HepG2 (cell line): ENCODE results near the gene DIPK1A. TPM values are rescaled to one million over a fixed set of nuclear protein-coding genes. Genes with fewer than 3 reads are reported as not detected.

Experiments
- ATAC-seq: fragments of 200-7000 bp; cut with Tn5 transposase; 3 replicates; pipeline ENCODE4 v1.9.1; 2020; ENCODE audit warnings: mild to moderate bottlenecking, moderate library complexity
- BruUV-seq: library from RNA; stranded (reverse); fragments of 400-500 nt; replicated peaks from 2 replicates; lab custom pipeline; 2021; lab: Mats Ljungman, UMichigan
- CTCF ChIA-PET: fragments of 300-600 bp; formaldehyde crosslinking; extraction: SDS; loops from one replicate; lab custom pipeline; 2021; ENCODE audit warnings: low total read pairs, inconsistent platforms, low intra/inter-chr PET ratio; lab: Yijun Ruan, JAX
- POLR2A ChIA-PET: fragments of 350-600 bp; sonication (Branson Sonifier 250); formaldehyde crosslinking; loops from one replicate; lab custom pipeline; 2020; ENCODE audit warnings: antibody characterized with exemption, inconsistent platforms; lab: Yijun Ruan, JAX
- DNase-seq: peaks from one replicate; pipeline ENCODE4 v3.0.0-alpha.2; 2015; ENCODE audit warnings: low spot score
- FAIRE-seq: peaks from 3 replicates; lab custom pipeline; 2011; peaks lifted over from hg19 to GRCh38; lab: Jason Lieb, UNC
- H2AFZ ChIP-seq: one replicate; pipeline ENCODE4 v1.6.1; 2011; ENCODE audit warnings: low read length, inconsistent platforms
- H3K27ac ChIP-seq: fragments of 300-600 bp; 3 replicates; pipeline ENCODE4 v1.8.0; 2011; ENCODE audit warnings: mixed run types, mild to moderate bottlenecking, mixed read lengths, low read length, inconsistent platforms; ENCODE audit not compliant: insufficient read depth; ENCODE audit errors: extremely low read length
- H3K27me3 ChIP-seq, 2 experiments: fragments of 200-600 bp in 1 of 2; 2 replicates in 1 of 2; 3 replicates in 1 of 2; pipeline versions ENCODE4 v1.6.0 to v1.8.0; 2011; ENCODE audit warnings: low read length in 2 of 2, mild to moderate bottlenecking in 2 of 2, moderate library complexity in 2 of 2, inconsistent platforms in 1 of 2; ENCODE audit not compliant: insufficient read depth in 2 of 2, control insufficient read depth in 1 of 2
- H3K36me3 ChIP-seq, 2 experiments: fragments of 200-600 bp in 1 of 2; replicated peaks in 1 of 2; 2 replicates in 1 of 2; 3 replicates in 1 of 2; pipeline versions ENCODE4 v1.5.1 to v1.8.0; 2011; ENCODE audit warnings: low read length in 2 of 2, inconsistent platforms in 1 of 2; ENCODE audit not compliant: insufficient read depth in 2 of 2, control insufficient read depth in 1 of 2
- H3K4me1 ChIP-seq: 2 replicates; pipeline ENCODE4 v1.5.1; 2012; ENCODE audit warnings: low read length, inconsistent platforms; ENCODE audit not compliant: insufficient read depth
- H3K4me2 ChIP-seq: 2 replicates; pipeline ENCODE4 v1.6.0; 2011; ENCODE audit warnings: low read depth, low read length, inconsistent platforms
- H3K4me3 ChIP-seq, 3 experiments: fragments of 200-600 bp in 1 of 3; sonication (generic), shearing (Covaris generic) in 1 of 3; replicated peaks in 1 of 3; 2 replicates each; pipeline ENCODE4 v1.5.1; 2011 to 2016; ENCODE audit warnings: low read length in 3 of 3, inconsistent platforms in 2 of 3, low read depth in 2 of 3, mild to moderate bottlenecking in 2 of 3, control low read depth in 1 of 3, mixed read lengths in 1 of 3; ENCODE audit not compliant: insufficient read depth in 1 of 3
- H3K79me2 ChIP-seq: one replicate; pipeline ENCODE4 v1.6.1; 2011; ENCODE audit warnings: low read length, inconsistent platforms; ENCODE audit not compliant: insufficient read depth
- H3K9ac ChIP-seq: 2 replicates; pipeline ENCODE4 v1.6.0; 2011; ENCODE audit warnings: mild to moderate bottlenecking, low read depth, low read length, inconsistent platforms; ENCODE audit not compliant: insufficient read depth
- H3K9me3 ChIP-seq: 2 replicates; pipeline ENCODE4 v1.5.1; 2012; ENCODE audit warnings: mild to moderate bottlenecking, low read length
- H4K20me1 ChIP-seq: 2 replicates; pipeline ENCODE4 v1.6.0; 2011; ENCODE audit warnings: inconsistent platforms, mild to moderate bottlenecking, low read length, moderate library complexity; ENCODE audit not compliant: insufficient read depth
- GABPA ChIP-seq, 2 experiments: IDR thresholded peaks; 2 replicates each; pipeline ENCODE4 v1.6.1; 2011 to 2016; ENCODE audit warnings: low read depth in 2 of 2, low read length in 1 of 2, missing biosample characterization in 1 of 2, missing genetic modification characterization in 1 of 2
- ISL2 ChIP-seq: sonication (generic); formaldehyde crosslinking; IDR thresholded peaks from 2 replicates; pipeline ENCODE4 v1.5.0; 2020; ENCODE audit warnings: missing genetic modification reagents
- MEF2D ChIP-seq: sonication (generic); formaldehyde crosslinking; IDR thresholded peaks from 2 replicates; pipeline ENCODE4 v1.5.1; 2020; ENCODE audit warnings: mild to moderate bottlenecking, missing genetic modification reagents
- SKI ChIP-seq: fragments of 450-650 bp; IDR thresholded peaks from one replicate; pipeline ENCODE4 v1.6.1; 2018; ENCODE audit warnings: mild to moderate bottlenecking; ENCODE audit not compliant: partially characterized antibody
- SSRP1 ChIP-seq: IDR thresholded peaks from 2 replicates; pipeline ENCODE4 v1.6.1; 2016; ENCODE audit warnings: control low read depth
- ZMYM2 ChIP-seq: sonication (generic); formaldehyde crosslinking; IDR thresholded peaks from 2 replicates; pipeline ENCODE4 v1.8.0; 2022; ENCODE audit warnings: mild to moderate bottlenecking, missing genetic modification reagents
- ZNF138 ChIP-seq: sonication (generic); formaldehyde crosslinking; IDR thresholded peaks from 2 replicates; pipeline ENCODE4 v1.5.0; 2020; ENCODE audit warnings: mild to moderate bottlenecking, low read depth, missing genetic modification reagents
- ZNF530 ChIP-seq: sonication (generic); formaldehyde crosslinking; IDR thresholded peaks from 2 replicates; pipeline ENCODE4 v1.5.0; 2020; ENCODE audit warnings: low read depth, mild to moderate bottlenecking, missing genetic modification reagents
- WGBS: methylation state at CpG from one replicate; pipeline ENCODE4 v1.1.6; 2017; ENCODE audit warnings: low lambda C conversion rate; 5-methylcytosine and 5-hydroxymethylcytosine counted together
- in situ Hi-C: cut with HindIII; loops from 2 replicates; pipeline ENCODE4 v1.10.0; 2017; ENCODE audit warnings: low pct_unique_long_range_greater_than_20kb; ENCODE audit not compliant: extremely low pct_ligation_motif_present
- intact Hi-C: fragments of 100-400 bp; cut with micrococcal nuclease; formaldehyde crosslinking; loops from one replicate; pipeline ENCODE4 v1.10.0; 2022; ENCODE audit not compliant: unreplicated experiment
- polyA plus RNA-seq, 8 experiments: library from polyadenylated mRNA; depleted of rRNA in 3 of 8; stranded (reverse) in 7 of 8; unstranded in 1 of 8; fragments of >200 nt; fragmentation: Illumina TruSeq in 4 of 8; extraction: Trizol in 4 of 8; gene quantifications; 2 replicates each; pipeline versions ENCODE4 v1.2.1 to v1.2.3, GENCODE V29; 2011 to 2016; ENCODE audit warnings: low read depth in 4 of 8, missing spikeins in 1 of 8, mixed read lengths in 1 of 8; ENCODE audit not compliant: insufficient read depth in 1 of 8
- total RNA-seq, 5 experiments: library from RNA; depleted of rRNA; stranded (reverse); fragments of >200 nt; fragmentation: Illumina TruSeq; extraction: Trizol; gene quantifications; 2 replicates each; pipeline ENCODE4 v1.2.3, GENCODE V29; 2016; ENCODE audit warnings: low read depth in 1 of 5
- TF ChIP-seq, protein P1 (sequence below): IDR thresholded peaks from 2 replicates; pipeline ENCODE4 v1.6.1; 2016; ENCODE audit warnings: low read depth
- TF ChIP-seq, protein P2 (sequence below): sonication (generic); formaldehyde crosslinking; IDR thresholded peaks from 2 replicates; pipeline ENCODE4 v1.4.0; 2020; ENCODE audit warnings: missing genetic modification reagents
- TF ChIP-seq, protein P3 (sequence below): sonication (generic); formaldehyde crosslinking; IDR thresholded peaks from 2 replicates; pipeline ENCODE4 v1.5.0; 2020; ENCODE audit warnings: missing genetic modification reagents
- TF ChIP-seq, protein P4 (sequence below): sonication (generic); formaldehyde crosslinking; IDR thresholded peaks from 2 replicates; pipeline ENCODE4 v1.4.0; 2020; ENCODE audit warnings: missing genetic modification reagents, mild to moderate bottlenecking, borderline replicate concordance
- TF ChIP-seq, protein P5 (sequence below): sonication (generic); formaldehyde crosslinking; conservative IDR thresholded peaks from 2 replicates; pipeline ENCODE4 v1.8.0; 2022; ENCODE audit warnings: mild to moderate bottlenecking, moderate library complexity, missing genetic modification reagents

Gene DIPK1A
- total and polyA plus RNA-seq, 2 of the 13 experiments (the other 11 are each of a cell fraction or from before 2014, with no cell fraction given) = 8.4 TPM

DNA sequence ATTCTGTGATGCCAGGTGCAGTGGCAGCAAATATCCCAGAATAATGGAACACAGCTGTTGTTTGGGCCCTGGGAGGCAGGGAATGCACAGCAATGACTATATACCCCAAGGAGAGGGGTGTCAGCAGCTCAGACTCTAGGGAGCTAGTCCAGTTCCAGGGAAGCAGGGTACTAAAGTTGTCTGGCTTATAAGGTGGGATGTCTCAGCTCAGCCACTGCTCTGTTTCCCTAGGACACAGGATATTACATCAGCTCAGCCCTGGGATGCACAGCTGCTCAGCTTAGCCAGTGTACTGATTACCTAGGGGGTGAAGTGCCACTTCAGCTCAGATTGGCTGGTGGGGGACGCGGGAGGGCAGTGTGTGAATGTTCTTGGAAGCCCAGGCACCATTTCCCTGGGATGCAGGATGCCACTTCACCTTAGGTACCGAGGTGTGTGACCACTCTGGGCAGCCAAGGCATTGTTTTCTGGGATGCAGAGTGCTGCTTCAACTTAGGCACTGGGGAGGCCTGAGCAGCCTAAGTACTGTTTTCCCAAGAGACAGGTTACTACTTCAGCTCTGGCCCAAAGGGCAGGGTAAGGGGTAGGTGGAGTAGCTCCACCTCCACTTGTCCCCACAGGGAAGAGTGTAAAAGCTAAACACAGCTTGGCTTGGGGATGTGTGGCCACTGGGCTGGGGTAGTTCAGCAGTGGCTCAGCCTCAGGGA lies 59.4 kb downstream of the DIPK1A start (continued):
- TF ChIP-seq, protein P1, sequence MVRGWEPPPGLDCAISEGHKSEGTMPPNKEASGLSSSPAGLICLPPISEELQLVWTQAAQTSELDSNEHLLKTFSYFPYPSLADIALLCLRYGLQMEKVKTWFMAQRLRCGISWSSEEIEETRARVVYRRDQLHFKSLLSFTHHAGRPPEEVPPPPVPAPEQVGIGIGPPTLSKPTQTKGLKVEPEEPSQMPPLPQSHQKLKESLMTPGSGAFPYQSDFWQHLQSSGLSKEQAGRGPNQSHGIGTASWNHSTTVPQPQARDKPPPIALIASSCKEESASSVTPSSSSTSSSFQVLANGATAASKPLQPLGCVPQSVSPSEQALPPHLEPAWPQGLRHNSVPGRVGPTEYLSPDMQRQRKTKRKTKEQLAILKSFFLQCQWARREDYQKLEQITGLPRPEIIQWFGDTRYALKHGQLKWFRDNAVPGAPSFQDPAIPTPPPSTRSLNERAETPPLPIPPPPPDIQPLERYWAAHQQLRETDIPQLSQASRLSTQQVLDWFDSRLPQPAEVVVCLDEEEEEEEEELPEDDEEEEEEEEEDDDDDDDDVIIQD (CRISPR knock-in tag) = no peak
- TF ChIP-seq ZNF530 = no peak

DNA sequence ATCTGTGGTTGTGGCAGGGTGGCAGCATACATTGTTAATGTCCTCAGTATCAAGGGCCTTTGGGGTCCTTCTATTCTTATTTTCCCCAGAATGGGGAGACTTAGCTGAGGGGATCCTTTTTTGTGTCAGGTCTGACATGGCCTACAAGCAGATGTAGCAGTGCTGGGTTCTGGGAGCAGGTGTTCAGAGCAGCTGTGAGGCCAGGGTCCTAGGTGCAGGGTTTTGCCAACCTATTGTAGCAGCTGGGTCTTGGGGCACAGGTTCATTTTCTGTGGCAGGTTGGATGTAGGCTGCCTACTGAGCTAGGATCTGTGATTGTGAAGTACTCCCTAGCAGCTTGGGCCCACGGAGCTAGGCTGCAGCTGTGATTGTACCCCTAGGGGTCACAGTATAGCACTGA lies 60.1 kb downstream of the DIPK1A start:
- no TSS peak for BruUV-seq
- Histone ChIP-seq H4K20me1 (no peaks in the 10 kb centered on the region), H3K4me2 (no peak overlapping the region), H3K79me2 (no peaks in the 10 kb centered on the region), H3K4me1 (peaks cover 10% of the 10 kb centered on the region), H3K27me3 (no peaks in the 10 kb centered on the region), H3K9ac (no peak overlapping the region), H3K27ac (no peak overlapping the region), H3K4me3 (no peak overlapping the region), H3K36me3 (no peaks in the 10 kb centered on the region), H2AFZ (no peak overlapping the region), H3K9me3 (no peaks in the 10 kb centered on the region)
- WGBS = no CpG with 5 or more reads among the region's 1 CpG
- DNase-seq (no peak), ATAC-seq (no peak), FAIRE-seq (no peak)
- intact Hi-C loops = loop anchor here (5.0 kb wide), 1 partner anchor 56 kb away; no protein-coding TSS in a partner anchor
- in situ Hi-C loops = no loop called here
- ChIA-PET POLR2A (no interaction called here), CTCF (no interaction called here)
- TF ChIP-seq ISL2 (CRISPR knock-in tag) = no peak
- TF ChIP-seq MEF2D (CRISPR knock-in tag) = no peak
- TF ChIP-seq, protein P2, sequence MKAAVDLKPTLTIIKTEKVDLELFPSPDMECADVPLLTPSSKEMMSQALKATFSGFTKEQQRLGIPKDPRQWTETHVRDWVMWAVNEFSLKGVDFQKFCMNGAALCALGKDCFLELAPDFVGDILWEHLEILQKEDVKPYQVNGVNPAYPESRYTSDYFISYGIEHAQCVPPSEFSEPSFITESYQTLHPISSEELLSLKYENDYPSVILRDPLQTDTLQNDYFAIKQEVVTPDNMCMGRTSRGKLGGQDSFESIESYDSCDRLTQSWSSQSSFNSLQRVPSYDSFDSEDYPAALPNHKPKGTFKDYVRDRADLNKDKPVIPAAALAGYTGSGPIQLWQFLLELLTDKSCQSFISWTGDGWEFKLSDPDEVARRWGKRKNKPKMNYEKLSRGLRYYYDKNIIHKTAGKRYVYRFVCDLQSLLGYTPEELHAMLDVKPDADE = no peak
- TF ChIP-seq GABPA (IDR thresholded peaks at IDR 0.05; ENCODE audit: low read depth, low read length) = no peak
- no peak for TF ChIP-seq GABPA (CRISPR knock-in tag; IDR thresholded peaks at IDR 0.05; ENCODE audit: low read depth)
- TF ChIP-seq, protein P3, sequence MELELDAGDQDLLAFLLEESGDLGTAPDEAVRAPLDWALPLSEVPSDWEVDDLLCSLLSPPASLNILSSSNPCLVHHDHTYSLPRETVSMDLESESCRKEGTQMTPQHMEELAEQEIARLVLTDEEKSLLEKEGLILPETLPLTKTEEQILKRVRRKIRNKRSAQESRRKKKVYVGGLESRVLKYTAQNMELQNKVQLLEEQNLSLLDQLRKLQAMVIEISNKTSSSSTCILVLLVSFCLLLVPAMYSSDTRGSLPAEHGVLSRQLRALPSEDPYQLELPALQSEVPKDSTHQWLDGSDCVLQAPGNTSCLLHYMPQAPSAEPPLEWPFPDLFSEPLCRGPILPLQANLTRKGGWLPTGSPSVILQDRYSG (CRISPR knock-in tag) = no peak
- TF ChIP-seq, protein P4, sequence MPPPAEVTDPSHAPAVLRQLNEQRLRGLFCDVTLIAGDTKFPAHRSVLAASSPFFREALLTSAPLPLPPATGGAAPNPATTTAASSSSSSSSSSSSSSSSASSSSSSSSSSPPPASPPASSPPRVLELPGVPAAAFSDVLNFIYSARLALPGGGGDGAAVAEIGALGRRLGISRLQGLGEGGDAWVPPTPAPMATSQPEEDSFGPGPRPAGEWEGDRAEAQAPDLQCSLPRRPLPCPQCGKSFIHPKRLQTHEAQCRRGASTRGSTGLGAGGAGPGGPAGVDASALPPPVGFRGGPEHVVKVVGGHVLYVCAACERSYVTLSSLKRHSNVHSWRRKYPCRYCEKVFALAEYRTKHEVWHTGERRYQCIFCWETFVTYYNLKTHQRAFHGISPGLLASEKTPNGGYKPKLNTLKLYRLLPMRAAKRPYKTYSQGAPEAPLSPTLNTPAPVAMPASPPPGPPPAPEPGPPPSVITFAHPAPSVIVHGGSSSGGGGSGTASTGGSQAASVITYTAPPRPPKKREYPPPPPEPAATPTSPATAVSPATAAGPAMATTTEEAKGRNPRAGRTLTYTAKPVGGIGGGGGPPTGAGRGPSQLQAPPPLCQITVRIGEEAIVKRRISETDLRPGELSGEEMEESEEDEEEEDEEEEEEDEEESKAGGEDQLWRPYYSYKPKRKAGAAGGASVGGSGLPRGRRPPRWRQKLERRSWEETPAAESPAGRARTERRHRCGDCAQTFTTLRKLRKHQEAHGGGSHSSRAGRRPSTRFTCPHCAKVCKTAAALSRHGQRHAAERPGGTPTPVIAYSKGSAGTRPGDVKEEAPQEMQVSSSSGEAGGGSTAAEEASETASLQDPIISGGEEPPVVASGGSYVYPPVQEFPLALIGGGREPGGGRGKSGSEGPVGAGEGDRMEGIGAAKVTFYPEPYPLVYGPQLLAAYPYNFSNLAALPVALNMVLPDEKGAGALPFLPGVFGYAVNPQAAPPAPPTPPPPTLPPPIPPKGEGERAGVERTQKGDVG = no peak
- no peak for TF ChIP-seq ZNF138 (CRISPR knock-in tag)
- TF ChIP-seq SSRP1 (CRISPR knock-in tag) = no peak
- TF ChIP-seq, protein P5, sequence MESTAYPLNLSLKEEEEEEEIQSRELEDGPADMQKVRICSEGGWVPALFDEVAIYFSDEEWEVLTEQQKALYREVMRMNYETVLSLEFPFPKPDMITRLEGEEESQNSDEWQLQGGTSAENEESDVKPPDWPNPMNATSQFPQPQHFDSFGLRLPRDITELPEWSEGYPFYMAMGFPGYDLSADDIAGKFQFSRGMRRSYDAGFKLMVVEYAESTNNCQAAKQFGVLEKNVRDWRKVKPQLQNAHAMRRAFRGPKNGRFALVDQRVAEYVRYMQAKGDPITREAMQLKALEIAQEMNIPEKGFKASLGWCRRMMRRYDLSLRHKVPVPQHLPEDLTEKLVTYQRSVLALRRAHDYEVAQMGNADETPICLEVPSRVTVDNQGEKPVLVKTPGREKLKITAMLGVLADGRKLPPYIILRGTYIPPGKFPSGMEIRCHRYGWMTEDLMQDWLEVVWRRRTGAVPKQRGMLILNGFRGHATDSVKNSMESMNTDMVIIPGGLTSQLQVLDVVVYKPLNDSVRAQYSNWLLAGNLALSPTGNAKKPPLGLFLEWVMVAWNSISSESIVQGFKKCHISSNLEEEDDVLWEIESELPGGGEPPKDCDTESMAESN = no peak
- no peak for TF ChIP-seq SKI
- TF ChIP-seq ZMYM2 = no peak
